Measurements from ENCODE around the gene A4GALT. TPM values are rescaled to one million over a fixed set of nuclear protein-coding genes. Genes with fewer than 3 reads are reported as not detected.

The A4GALT gene
- total and polyA plus RNA-seq, 10 of the 15 experiments (the other 5 are each of a cell fraction or from before 2014, with no cell fraction given), result 0.04 to 3.9 (median 2.3) TPM; not detected in 1

GRCh38 chr22:42760806-42761565 lies 40.3 kb upstream of the A4GALT start:
- no TSS peak for BruUV-seq (replicated peaks)

More at GRCh38 chr22:42760806-42761565, 40.3 kb upstream of the A4GALT start:
- peak; percentile 78 for ATAC-seq
- no peaks in the 10 kb centered on the region for H3K36me3 ChIP-seq (ENCODE audit: control insufficient read depth in 2 of 2, insufficient read depth in 2 of 2, low read length in 1 of 2)
- no peaks in the 10 kb centered on the region for H4K20me1 ChIP-seq (ENCODE audit: control insufficient read depth, insufficient read depth)
- POLR2A ChIA-PET, result interaction anchor here (0.6 to 1.1 kb wide), 2 partner anchors 8 to 54 kb away, joined by 3 to 4 read pairs; no protein-coding TSS in a partner anchor
- H3K9ac ChIP-seq (ENCODE audit: control insufficient read depth, insufficient read depth, low read length), result no peak overlapping the region
- no peaks in the 10 kb centered on the region for H3K9me3 ChIP-seq (replicated peaks; ENCODE audit: control insufficient read depth, insufficient read depth, low read length)
- DNase-seq (ENCODE audit: low read depth, low spot score), result no peak
- H3K79me2 ChIP-seq (ENCODE audit: control insufficient read depth, insufficient read depth, low read length), result no peaks in the 10 kb centered on the region
- intact Hi-C loops (cut with micrococcal nuclease; ENCODE audit: unreplicated experiment), result no loop called here
- in situ Hi-C loops (cut with MboI), result no loop called here
- FAIRE-seq, result peak; percentile 35
- 38% methylated on average over 18 of the region's 18 CpGs for WGBS (ENCODE audit: insufficient coverage, insufficient replicate concordance, low lambda C conversion rate, missing lambda C conversion rate)
- no peak overlapping the region for H3K4me3 ChIP-seq
- CTCF ChIA-PET, result no interaction called here
- H2AFZ ChIP-seq (ENCODE audit: control insufficient read depth, low read depth, low read length), result no peak overlapping the region; the same call in 1 of the 2 replicates
- H3K4me1 ChIP-seq (ENCODE audit: control insufficient read depth, insufficient read depth, low read length), result peaks cover 29% of the 10 kb centered on the region
- SMC1A ChIA-PET (ENCODE audit: uncharacterized antibody, unreplicated experiment), result no interaction called here
- H3K4me2 ChIP-seq (ENCODE audit: control insufficient read depth, insufficient read depth), result no peak overlapping the region
- no peak overlapping the region for H3K27ac ChIP-seq (ENCODE audit: control insufficient read depth, insufficient read depth)
- no peaks in the 10 kb centered on the region for H3K27me3 ChIP-seq (replicated peaks in 1 of 2; ENCODE audit: control insufficient read depth in 2 of 2, insufficient read depth in 2 of 2, low read length in 1 of 2)
- TF ChIP-seq HDGF (IDR thresholded peaks at IDR 0.05) (no peak), ELK1 (IDR thresholded peaks at IDR 0.05; ENCODE audit: low read depth, low read length) (no peak), TCF12 (IDR thresholded peaks at IDR 0.05; ENCODE audit: low read depth, low read length) (peak; percentile 69; the same call in 1 of the 2 replicates), HDAC6 (IDR thresholded peaks at IDR 0.05; ENCODE audit: unreplicated experiment) (no peak), NR2C2 (IDR thresholded peaks at IDR 0.05; ENCODE audit: borderline replicate concordance, control insufficient read depth, insufficient read length, low read depth) (no peak), NFYB (IDR thresholded peaks at IDR 0.05; ENCODE audit: insufficient read depth, low read depth, low read length) (0 out of 2 replicates have a peak, but pooled peaks have one; percentile 7)
- TF ChIP-seq, protein P1, sequence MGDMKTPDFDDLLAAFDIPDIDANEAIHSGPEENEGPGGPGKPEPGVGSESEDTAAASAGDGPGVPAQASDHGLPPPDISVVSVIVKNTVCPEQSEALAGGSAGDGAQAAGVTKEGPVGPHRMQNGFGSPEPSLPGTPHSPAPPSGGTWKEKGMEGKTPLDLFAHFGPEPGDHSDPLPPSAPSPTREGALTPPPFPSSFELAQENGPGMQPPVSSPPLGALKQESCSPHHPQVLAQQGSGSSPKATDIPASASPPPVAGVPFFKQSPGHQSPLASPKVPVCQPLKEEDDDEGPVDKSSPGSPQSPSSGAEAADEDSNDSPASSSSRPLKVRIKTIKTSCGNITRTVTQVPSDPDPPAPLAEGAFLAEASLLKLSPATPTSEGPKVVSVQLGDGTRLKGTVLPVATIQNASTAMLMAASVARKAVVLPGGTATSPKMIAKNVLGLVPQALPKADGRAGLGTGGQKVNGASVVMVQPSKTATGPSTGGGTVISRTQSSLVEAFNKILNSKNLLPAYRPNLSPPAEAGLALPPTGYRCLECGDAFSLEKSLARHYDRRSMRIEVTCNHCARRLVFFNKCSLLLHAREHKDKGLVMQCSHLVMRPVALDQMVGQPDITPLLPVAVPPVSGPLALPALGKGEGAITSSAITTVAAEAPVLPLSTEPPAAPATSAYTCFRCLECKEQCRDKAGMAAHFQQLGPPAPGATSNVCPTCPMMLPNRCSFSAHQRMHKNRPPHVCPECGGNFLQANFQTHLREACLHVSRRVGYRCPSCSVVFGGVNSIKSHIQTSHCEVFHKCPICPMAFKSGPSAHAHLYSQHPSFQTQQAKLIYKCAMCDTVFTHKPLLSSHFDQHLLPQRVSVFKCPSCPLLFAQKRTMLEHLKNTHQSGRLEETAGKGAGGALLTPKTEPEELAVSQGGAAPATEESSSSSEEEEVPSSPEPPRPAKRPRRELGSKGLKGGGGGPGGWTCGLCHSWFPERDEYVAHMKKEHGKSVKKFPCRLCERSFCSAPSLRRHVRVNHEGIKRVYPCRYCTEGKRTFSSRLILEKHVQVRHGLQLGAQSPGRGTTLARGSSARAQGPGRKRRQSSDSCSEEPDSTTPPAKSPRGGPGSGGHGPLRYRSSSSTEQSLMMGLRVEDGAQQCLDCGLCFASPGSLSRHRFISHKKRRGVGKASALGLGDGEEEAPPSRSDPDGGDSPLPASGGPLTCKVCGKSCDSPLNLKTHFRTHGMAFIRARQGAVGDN (IDR thresholded peaks at IDR 0.05), result 0 out of 2 replicates have a peak, but pooled peaks have one; percentile 24
- RAD21 ChIA-PET (ENCODE audit: unreplicated experiment), result no interaction called here
